NCI-H2196 (cell line): ENCODE results near the gene LAMA2.

Experiments used
- DNase-seq: peaks from one replicate; lab custom pipeline; 2025; ENCODE audit not compliant: unreplicated experiment; lab: John Stamatoyannopoulos, UW

LAMA2 gene

DNA sequence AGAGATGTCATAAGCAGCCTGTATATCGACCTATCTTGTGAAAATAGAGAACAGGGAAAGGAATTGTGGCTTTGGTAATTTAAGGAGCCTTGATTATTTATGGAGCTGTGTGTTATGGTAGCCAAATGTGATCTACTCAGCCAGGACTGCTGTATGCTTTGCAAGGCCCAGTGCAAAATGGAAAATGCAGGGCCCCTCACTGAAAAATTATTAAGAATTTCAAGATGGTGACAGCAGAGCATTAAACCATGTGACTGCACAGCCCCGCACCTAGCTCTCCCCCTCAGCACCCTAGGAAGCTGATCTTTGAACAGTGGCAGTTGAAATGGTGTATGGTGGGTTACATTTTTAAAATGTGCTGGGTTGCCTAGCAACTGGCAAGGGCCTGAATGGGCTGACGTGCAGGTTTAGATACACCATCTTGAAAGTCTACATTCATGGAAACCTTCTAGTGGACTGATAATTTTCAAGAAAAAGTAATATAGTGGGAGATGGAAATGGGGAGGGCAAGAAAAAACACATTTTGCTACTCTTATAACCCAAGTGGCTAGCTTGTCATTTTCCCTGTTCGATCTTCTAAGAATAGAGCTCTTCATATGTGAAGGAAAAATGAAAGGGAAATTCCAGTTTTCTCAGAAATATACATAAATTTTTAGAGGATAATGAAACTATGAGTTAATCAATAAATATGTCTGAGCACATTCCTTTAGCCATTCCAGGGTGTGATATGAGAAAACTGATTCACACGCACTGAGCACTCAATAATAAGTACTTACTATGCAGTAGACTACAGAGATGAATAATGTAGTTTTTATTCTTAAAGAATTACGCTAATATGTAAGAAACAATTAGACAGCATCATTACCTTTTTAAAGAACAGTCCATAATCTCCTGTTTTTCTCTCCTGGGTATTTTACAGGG is 619.1 kb downstream of the LAMA2 start:
- DNase-seq, result no peak

DNA sequence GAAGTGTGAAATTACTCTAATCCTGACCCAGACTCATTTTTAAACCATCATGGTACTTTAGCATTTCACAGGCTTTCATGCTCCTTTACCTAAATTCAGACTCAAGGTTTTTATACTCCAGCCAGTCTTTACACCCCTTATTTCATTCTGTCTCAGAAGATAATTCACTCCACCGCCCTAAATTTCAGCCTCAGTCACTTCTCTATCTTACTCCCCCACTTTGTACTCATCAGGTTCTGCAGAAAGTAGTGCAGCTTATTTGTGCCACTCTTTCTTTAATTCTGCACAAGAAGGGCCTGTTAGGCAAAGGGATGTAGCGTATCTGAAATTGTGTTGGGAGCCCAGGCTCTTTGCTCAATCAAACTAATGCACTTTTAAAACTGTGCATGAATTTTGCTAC is 621.5 kb downstream of the LAMA2 start:
- DNase-seq, result no peak

DNA sequence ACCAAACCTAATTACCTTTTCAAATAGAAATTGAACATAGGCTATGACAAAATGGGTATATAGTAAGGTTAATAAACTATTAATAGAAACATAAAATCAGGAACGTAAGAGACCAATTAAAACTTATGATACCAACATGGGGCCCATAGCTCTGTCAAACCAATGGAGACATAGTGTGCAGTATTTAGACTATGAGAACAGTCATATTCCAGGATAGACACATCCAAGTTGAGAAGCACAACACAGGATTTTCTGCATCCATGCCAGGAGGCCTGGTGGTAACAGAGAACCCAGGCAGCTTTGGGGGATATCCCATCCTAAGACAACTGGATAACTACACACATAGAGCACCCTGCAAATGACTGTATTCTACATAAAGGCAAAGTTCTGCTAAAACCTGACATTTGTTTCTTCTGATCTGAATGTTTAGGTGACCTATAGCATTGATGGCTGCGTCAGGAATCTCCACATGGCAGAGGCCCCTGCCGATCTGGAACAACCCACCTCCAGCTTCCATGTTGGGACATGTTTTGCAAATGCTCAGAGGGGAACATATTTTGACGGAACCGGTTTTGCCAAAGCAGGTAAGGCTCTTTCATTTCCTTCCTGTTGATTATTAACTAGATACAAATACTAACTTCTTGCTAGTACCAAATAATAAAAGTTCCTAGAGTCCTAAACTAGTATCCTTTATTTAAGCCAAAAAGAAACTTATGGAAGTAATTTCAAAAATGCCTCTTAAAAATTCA is 624.3 kb downstream of the LAMA2 start:
- DNase-seq, result no peak

DNA sequence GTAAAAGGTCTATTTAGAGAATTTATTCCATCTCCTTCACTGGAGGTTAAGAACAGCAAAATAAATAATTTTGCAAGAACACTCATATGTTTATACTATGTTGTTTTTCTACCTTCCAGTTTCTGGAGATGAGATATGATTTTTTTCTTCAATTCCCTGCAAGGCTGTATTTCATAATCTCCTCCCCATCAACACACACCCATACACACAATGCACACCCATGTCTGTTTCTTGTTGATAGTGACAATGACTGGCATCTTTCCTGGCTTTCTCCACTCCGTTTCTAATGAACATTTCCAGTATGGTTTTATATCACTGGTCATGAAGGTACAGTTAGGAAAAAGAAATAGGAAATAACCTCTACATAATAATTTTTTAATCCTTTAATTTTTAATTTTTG is 624.9 kb downstream of the LAMA2 start:
- no peak for DNase-seq

- DNase-seq, result no peak
Measured at GRCh38 chr6:129508477-129509145, 625.7 kb downstream of the LAMA2 start.

DNA sequence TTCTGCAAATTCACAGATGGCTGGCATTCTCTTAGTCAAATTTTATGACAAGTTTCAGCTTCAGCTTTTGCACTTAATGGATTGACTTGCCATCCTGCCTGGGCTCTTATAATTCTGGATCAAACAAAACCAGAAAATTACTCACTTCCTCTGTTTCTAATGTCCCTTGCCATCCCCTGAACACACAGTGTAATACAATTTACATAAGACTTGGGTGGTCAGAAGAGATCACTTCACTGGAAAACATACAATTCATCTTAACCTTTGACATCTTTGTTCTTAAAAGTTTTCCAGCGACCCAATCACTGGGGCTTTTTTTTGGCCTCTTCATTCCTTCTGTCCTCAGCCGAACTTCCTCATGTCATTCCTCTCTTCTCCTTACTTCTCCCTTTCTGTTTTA is 628.0 kb downstream of the LAMA2 start:
- no peak for DNase-seq

DNA sequence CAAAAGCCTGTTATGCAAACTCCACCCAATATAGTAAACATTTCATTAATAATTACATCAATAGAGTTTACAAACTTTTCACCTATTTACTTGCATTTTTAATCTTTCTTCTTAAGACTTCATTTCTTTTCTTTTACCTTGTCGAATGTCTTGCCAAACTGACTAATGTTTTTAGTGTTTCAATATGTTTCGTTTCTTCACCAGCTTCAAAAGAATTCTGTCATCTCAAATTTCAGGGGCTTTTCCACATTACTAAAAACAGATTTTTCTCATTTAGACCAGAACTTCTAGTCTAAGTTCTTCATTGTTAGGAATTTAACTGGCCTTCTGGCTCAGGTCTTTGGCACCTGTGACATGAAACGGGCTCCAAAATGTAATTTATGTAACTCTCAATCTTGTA is 630.5 kb downstream of the LAMA2 start:
- no peak for DNase-seq

DNA sequence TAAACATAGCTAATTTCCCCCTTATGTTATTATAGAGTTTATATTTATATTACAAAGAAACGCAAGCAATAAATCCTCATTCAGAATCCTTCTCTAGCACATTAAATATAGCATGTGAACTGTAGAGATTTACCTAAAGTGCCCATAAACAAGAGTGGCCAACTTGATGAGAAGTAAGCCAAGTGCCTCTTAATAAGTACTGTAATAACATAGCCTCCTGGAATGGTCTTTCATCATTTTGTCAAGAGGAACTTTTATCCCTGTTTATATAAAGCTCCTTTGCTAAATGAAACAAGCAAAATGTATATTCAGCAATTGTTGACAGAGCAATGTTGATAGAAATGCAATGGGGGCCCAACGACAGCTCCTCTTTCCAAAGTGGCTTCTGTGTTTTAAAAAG is 632.1 kb downstream of the LAMA2 start:
- DNase-seq, result no peak

DNA sequence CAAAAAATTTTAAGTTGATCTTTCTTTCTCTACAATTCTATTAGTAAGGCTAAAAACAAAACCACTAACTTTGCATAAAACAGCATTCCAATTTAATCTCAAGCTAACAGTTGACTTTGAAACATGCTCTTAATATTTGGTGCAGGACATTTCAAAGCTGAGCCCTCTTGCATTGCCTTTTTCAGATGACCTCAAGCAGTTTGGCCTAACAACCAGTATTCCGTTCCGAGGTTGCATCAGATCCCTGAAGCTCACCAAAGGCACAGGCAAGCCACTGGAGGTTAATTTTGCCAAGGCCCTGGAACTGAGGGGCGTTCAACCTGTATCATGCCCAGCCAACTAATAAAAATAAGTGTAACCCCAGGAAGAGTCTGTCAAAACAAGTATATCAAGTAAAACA is 633.1 kb downstream of the LAMA2 start:
- DNase-seq, result no peak

DNA sequence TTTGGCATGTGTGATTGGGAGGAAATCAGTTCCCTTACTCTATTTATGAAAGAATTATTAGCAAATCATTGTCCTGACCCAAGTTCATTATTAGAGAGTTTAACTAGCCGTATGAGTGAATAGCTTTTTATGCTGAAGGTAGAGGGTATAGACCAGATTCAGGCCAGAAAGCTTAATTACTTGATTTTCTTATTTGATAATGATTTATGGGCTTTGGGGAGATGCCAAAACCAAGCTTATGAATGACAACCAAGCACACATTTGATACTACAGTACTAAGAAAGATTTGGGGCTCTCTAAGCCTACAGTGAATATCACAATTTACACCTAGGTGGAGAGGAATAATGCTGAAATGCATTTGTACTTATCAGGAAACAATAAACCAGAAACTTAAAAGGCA is 633.8 kb downstream of the LAMA2 start:
- DNase-seq, result no peak

DNA sequence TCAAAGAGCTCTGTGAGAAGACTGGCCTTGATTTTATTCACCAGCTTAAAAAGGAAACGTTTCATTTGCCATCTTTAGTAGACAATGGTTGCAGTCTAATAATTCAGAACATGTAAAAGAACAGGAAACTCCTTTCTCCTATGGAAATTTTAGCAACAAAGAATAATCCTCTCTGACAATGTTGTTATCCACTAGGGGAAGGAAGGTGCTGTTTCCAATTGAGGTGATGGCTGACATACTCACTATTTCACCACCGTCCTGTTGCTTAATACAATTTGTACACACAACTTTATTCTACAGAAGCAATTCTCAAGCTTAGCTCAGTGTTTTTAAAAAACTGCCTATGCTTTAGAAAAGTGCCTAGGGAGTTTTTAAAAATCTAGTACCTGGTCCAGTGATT is 634.4 kb downstream of the LAMA2 start:
- DNase-seq, result no peak

- no peak for DNase-seq
Measured at GRCh38 chr6:129519750-129520149, 636.8 kb downstream of the LAMA2 start.

- no peak for DNase-seq
Measured at GRCh38 chr6:129521946-129522345, 639.0 kb downstream of the LAMA2 start.

DNA sequence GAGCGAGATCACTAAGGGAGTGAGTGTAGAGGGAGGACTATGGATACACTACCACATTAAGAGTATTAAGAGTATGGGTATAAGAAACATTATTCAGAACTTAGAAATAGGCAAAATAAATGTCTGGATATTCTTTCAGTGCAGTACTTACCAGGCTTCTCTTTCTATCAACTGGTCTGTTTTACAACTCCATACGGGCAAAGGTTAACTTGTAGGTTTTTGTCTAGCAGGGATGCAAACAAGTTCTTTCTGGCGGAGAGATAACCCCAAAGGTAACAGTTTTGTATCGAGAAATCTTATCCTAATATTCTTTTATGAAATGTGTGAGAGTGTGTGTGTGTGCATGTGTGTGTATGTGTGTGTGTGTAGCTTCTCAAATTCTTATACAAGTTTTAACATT is 640.9 kb downstream of the LAMA2 start:
- DNase-seq, result no peak

DNA sequence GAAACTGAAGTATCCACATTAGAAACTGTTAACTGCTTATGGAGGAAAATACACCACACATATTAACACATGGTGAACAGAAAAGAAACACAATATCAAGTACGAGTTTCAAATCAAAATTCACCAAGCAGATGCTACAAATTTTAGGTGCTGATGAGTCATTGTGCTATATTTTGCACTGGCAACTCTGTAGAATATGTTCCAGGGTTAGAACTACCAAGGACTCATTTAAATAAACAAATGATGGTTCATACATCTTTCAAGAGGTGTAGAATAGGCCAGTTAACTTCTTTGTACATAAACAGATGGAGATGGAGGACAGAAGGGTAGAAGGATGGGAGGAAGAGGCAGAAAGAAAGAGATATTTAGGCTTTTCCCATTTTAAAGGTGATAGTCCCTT is 642.1 kb downstream of the LAMA2 start:
- DNase-seq, result no peak

- no peak for DNase-seq
Measured at GRCh38 chr6:129534926-129535325, 652.0 kb downstream of the LAMA2 start.

DNA sequence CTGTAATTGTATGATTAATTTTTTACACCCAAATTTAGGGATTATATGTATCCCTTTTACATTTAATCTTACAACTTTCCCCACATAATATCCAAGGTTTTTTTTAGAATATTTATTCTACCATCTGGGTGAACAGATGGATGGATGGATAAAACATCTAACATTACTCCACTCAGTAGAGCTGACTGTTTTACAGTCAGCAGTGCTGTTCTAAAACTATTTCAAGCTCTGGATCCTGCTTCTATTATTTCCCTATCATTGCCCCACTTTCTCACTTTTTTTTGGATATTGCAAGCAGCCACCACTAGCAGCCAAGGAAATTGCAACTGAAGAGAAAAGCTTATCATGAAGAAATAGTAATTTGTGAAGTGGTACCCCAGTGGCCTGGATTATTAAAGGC is 653.3 kb downstream of the LAMA2 start:
- no peak for DNase-seq

DNA sequence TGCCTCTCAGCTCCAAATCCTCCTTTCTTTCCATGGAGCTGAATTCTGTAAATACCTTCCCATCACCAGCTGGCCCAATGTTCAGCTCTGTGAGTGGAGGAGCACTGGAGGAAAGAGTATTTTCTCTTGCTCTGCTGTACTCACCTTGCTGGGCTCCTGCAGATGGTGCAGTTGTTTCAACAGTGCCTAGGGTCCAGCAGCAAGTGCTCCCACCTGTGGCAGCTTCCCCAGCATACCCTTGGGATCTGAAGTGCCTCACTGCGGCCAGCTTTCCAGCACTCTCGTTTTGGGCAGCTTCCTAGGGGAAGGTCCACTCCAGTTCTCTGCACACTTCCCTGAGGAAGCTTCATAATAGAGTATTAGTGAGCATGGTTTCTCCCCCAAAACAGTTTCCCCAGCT is 656.1 kb downstream of the LAMA2 start:
- DNase-seq, result no peak

DNA sequence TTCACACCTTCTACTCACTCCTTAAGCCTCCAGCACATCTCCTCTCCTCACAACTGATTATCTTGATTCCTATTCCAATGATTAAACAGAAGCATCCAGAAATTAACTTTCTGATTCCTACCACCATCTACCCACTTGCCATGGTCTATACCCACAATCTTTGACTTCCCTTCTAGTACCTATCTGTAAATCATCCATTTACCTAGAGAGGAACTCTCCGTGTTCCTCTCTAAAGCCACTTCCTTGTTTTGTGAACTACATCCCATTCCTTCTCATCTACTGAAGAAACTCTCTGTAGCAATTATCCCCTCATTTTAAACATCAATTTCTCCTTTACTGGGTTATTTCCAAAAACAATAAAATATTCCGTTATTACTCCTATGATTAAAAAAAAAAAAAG is 659.8 kb downstream of the LAMA2 start:
- no peak for DNase-seq

DNA sequence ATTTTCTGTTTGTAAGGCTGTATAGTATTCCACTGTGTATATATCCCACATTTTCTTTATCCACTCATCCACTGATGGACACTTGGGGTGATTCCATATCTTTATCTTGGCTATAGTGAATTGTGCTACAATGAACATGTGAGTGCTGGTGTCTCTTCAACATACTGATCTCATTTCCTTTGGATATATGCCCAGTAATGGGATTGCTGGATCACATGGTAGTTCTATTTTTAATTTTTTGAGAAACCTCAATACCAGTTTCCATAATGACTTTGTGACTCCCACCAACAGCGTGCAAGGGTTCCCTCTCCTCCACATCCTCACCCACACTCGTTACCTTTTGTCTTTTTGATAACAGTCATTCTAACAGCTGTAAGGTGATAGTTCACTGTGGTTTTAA is 661.0 kb downstream of the LAMA2 start:
- DNase-seq, result no peak

GRCh38 chr6:129544892-129545612 is 662.1 kb downstream of the LAMA2 start:
- DNase-seq, result no peak
